Right kidney (tissue), 1 donor: ENCODE measurements around the gene C3.
"Not testable (repeated sequence)": the region's sequence is repeated elsewhere in the genome, so short reads cannot be mapped to it uniquely, and the experiment has no call there.

Source experiments
- DNase-seq: peaks from one replicate; pipeline ENCODE4 v3.0.0-alpha.2; 2016

The C3 gene

GRCh38 chr19:6662702-6663101 lies 57.7 kb downstream of the C3 start:
- no peak for DNase-seq

- not testable (repeated sequence) for DNase-seq
Observed at GRCh38 chr19:6661509-6662244, 58.8 kb downstream of the C3 start.

GRCh38 chr19:6660930-6661329 lies 59.5 kb downstream of the C3 start:
- no peak for DNase-seq

- not testable (repeated sequence) for DNase-seq
Observed at GRCh38 chr19:6656390-6656789, 64.1 kb downstream of the C3 start.

- no peak for DNase-seq
Observed at GRCh38 chr19:6654347-6655310, 65.8 kb downstream of the C3 start.

GRCh38 chr19:6652805-6653094 lies 67.7 kb downstream of the C3 start:
- DNase-seq, result no peak

GRCh38 chr19:6651965-6652804 lies 68.3 kb downstream of the C3 start:
- DNase-seq, result no peak

GRCh38 chr19:6649185-6649584 lies 71.3 kb downstream of the C3 start:
- no peak for DNase-seq

GRCh38 chr19:6648141-6648715 lies 72.2 kb downstream of the C3 start:
- no peak for DNase-seq

GRCh38 chr19:6644796-6645195 lies 75.7 kb downstream of the C3 start:
- no peak for DNase-seq

GRCh38 chr19:6640333-6640732 lies 80.1 kb downstream of the C3 start:
- DNase-seq, result not testable (repeated sequence)

- DNase-seq, result no peak
Observed at GRCh38 chr19:6639439-6639838, 81.0 kb downstream of the C3 start.

GRCh38 chr19:6633456-6633813 lies 87.0 kb downstream of the C3 start:
- not testable (repeated sequence) for DNase-seq

GRCh38 chr19:6632747-6633455 lies 87.5 kb downstream of the C3 start:
- peak; percentile 40 for DNase-seq

GRCh38 chr19:6632002-6632621 lies 88.3 kb downstream of the C3 start:
- peak; percentile 17 for DNase-seq
